Esophagus squamous epithelium (tissue), 5 donors: Measurements from ENCODE around the gene BAHCC1. TPM values are rescaled to one million over a fixed set of nuclear protein-coding genes. Genes with fewer than 3 reads are reported as not detected.

Experiments used
- DNase-seq: peaks from one replicate; lab custom pipeline; 2025; lab: John Stamatoyannopoulos, UW
- H3K27ac ChIP-seq, 4 donors: fragments of 200-600 bp; sonication (generic); one replicate each; pipeline ENCODE4 v1.5.1; 2016 to 2019; ENCODE audit warnings: mild to moderate bottlenecking in 1 of 4
- H3K27me3 ChIP-seq, 4 donors: fragments of 200-600 bp; sonication (generic); 1 replicate in 3 of 4; 2 replicates in 1 of 4; pipeline versions ENCODE4 v1.5.1 to v1.6.0; 2017 to 2021; ENCODE audit warnings: antibody characterized with exemption in 1 of 4
- H3K36me3 ChIP-seq, 3 donors: fragments of 200-600 bp; sonication (generic); one replicate each; pipeline ENCODE4 v1.5.1; 2016 to 2019
- H3K4me1 ChIP-seq, 3 donors: fragments of 200-600 bp; sonication (generic); one replicate each; pipeline ENCODE4 v1.5.1; 2017 to 2019
- H3K4me3 ChIP-seq, 4 donors: fragments of 200-600 bp; sonication (generic); 1 replicate in 3 of 4; 2 replicates in 1 of 4; pipeline ENCODE4 v1.5.1; 2016 to 2019; ENCODE audit warnings: mild to moderate bottlenecking in 2 of 4, moderate library complexity in 1 of 4
- H3K9me3 ChIP-seq, 3 donors: fragments of 200-600 bp; sonication (generic); one replicate each; pipeline ENCODE4 v1.5.1; 2016 to 2019
- CTCF ChIP-seq, 6 experiments: fragments of 450-650 bp in 4 of 6; fragments of 200-600 bp in 2 of 6; sonication (generic) in 2 of 6; IDR thresholded peaks; one replicate each; pipeline ENCODE4 v1.5.1; 2016 to 2019; ENCODE audit warnings: antibody characterized with exemption in 6 of 6, mild to moderate bottlenecking in 4 of 6, moderate library complexity in 4 of 6
- POLR2A ChIP-seq, 4 donors: fragments of 450-650 bp; IDR thresholded peaks; one replicate each; pipeline ENCODE4 v1.6.1; 2017; ENCODE audit warnings: antibody characterized with exemption in 4 of 4, mild to moderate bottlenecking in 4 of 4, moderate library complexity in 3 of 4
- WGBS, 2 donors: methylation state at CpG; one replicate each; pipeline ENCODE4 v1.1.5; 2018; 5-methylcytosine and 5-hydroxymethylcytosine counted together
- intact Hi-C: fragments of 100-400 bp; cut with DNase I; formaldehyde crosslinking; loops from one replicate; pipeline ENCODE4 v1.15.0; 2022
- total RNA-seq, 4 donors: library from RNA; depleted of rRNA; stranded (reverse); fragments of >200 nt; gene quantifications; one replicate each; pipeline ENCODE4 v1.1.0, GENCODE V29; 2016
- donor health status: DM: yes; HTN: yes; CAD: no.

BAHCC1 gene
- total RNA-seq, 4 donors from 2014 or later, result 3.8 to 10.6 (median 5.4) TPM

DNA sequence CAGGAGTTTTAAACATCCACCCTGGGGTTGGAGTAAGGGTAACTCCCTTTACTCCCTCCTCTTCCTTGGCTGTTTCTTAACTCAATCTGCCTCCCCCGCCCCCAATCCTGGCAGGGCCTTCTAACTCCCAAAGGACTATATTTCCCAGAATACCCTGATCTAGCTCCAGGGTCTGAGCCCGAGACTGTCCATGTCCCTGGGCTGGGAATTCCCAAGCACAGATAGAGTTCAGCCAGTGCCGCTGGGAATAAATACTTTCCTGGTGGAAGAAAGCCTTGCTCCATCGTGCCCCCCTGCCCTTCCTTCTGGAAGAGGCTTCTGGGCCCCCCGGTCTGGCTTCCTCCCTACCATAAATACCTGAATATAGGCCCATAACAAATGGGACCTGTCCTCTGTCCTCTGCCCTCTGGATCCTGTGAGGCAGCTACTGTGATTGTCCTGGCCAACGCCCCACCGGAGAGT is 10.2 kb downstream of the BAHCC1 start:
- no peak for DNase-seq
- Histone ChIP-seq H3K4me3 (peak overlapping the region in 1 of 4 donors; percentile 7), H3K4me1 (peaks cover 19 to 78% (median 56%) of the 10 kb centered on the region in 3 donors), H3K9me3 (no peaks in the 10 kb centered on the region), H3K36me3 (no peaks in the 10 kb centered on the region), H3K27me3 (peaks cover 0 to 2% (median 0%) of the 10 kb centered on the region in 4 donors), H3K27ac (peak overlapping the region in 3 of 4 donors; percentile 89 to 98 (median 94))
- no peak for TF ChIP-seq POLR2A (IDR thresholded peaks at IDR 0.05)
- 35 to 56% methylated on average over 4 to 6 of the region's 7 CpGs for WGBS, 2 donors
- intact Hi-C loops, result no loop called here

GRCh38 chr17:81406117-81406953 is 11.1 kb downstream of the BAHCC1 start:
- peak overlapping the region in 3 of 4 donors; percentile 89 to 98 (median 94) for H3K27ac ChIP-seq
- no peaks in the 10 kb centered on the region for H3K27me3 ChIP-seq
- H3K4me1 ChIP-seq, result peaks cover 15 to 69% (median 48%) of the 10 kb centered on the region in 3 donors
- H3K4me3 ChIP-seq, result peak overlapping the region in 1 of 4 donors; percentile 7
- TF ChIP-seq POLR2A (IDR thresholded peaks at IDR 0.05) (no peak), CTCF (IDR thresholded peaks at IDR 0.05) (no peak)
- no peaks in the 10 kb centered on the region for H3K36me3 ChIP-seq
- no peak for DNase-seq
- 69 to 79% methylated on average over 13 to 24 of the region's 42 CpGs for WGBS, 2 donors
- intact Hi-C loops, result no loop called here
- no peaks in the 10 kb centered on the region for H3K9me3 ChIP-seq

DNA sequence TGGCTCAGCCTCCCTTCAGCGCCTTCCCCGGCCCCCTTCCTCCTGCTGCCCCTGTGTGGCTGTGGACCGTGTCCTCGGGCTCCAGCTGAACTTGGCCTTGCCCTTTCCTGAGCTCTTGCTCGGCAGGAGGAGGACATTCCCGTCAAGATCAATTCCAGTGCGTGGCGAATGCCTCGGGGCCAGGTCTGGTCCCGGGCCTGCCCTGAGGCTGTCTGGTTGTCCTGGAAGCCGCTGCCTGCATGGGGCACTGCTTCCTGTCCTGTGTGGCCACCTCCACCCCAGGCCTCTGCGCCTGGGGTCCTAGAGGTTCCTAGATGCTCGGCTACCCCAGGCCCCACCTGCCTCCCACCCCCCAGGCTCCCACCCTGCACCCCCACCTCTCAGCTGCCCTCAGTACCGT is 12.8 kb downstream of the BAHCC1 start:
- DNase-seq, result no peak

GRCh38 chr17:81409190-81409935 is 14.1 kb downstream of the BAHCC1 start:
- no peaks in the 10 kb centered on the region for H3K9me3 ChIP-seq
- TF ChIP-seq POLR2A (IDR thresholded peaks at IDR 0.05) (no peak), CTCF (IDR thresholded peaks at IDR 0.05) (no peak)
- no peak for DNase-seq
- no peak overlapping the region for H3K4me3 ChIP-seq
- H3K27ac ChIP-seq, result no peak overlapping the region
- H3K4me1 ChIP-seq, result peaks cover 16 to 63% (median 38%) of the 10 kb centered on the region in 3 donors
- H3K27me3 ChIP-seq, result no peaks in the 10 kb centered on the region
- intact Hi-C loops, result no loop called here
- WGBS, 2 donors, result 68 to 80% methylated on average over 5 to 10 of the region's 27 CpGs
- H3K36me3 ChIP-seq, result no peaks in the 10 kb centered on the region

More for the DNA sequence above, 12.8 kb downstream of the BAHCC1 start:
- Histone ChIP-seq H3K36me3 (no peaks in the 10 kb centered on the region), H3K27ac (no peak overlapping the region), H3K9me3 (no peaks in the 10 kb centered on the region), H3K27me3 (no peaks in the 10 kb centered on the region), H3K4me1 (peaks cover 14 to 69% (median 41%) of the 10 kb centered on the region in 3 donors), H3K4me3 (no peak overlapping the region)
- no peak for TF ChIP-seq POLR2A (IDR thresholded peaks at IDR 0.05)
- no peak for TF ChIP-seq CTCF (IDR thresholded peaks at IDR 0.05)
- 83 to 87% methylated on average over 4 to 8 of the region's 14 CpGs for WGBS, 2 donors
- intact Hi-C loops, result no loop called here

- intact Hi-C loops, result no loop called here
- no peaks in the 10 kb centered on the region for H3K36me3 ChIP-seq
- no peak overlapping the region for H3K4me3 ChIP-seq
- H3K27me3 ChIP-seq, result no peaks in the 10 kb centered on the region
- no peak overlapping the region for H3K27ac ChIP-seq
- no peak for DNase-seq
- TF ChIP-seq POLR2A (IDR thresholded peaks at IDR 0.05), result no peak
- no peak for TF ChIP-seq CTCF (IDR thresholded peaks at IDR 0.05)
- no peaks in the 10 kb centered on the region for H3K9me3 ChIP-seq
- peaks cover 16 to 49% (median 23%) of the 10 kb centered on the region in 3 donors for H3K4me1 ChIP-seq
- 80% methylated on average over 6 of the region's 16 CpGs; no CpG with 5 or more reads in 1 of the 2 donors for WGBS, 2 donors
Measured at GRCh38 chr17:81410852-81411251, 15.6 kb downstream of the BAHCC1 start.
